ENCODE measurements around the gene DHCR24. TPM values are rescaled to one million over a fixed set of nuclear protein-coding genes. Genes with fewer than 3 reads are reported as not detected.
A peak's percentile ranks its signal among the peaks of the same experiment; 100 is the strongest.

Gene DHCR24
- total and polyA plus RNA-seq, 2 of the 13 experiments (the other 11 are each of a cell fraction or from before 2014, with no cell fraction given) = 374 to 448 TPM

DNA sequence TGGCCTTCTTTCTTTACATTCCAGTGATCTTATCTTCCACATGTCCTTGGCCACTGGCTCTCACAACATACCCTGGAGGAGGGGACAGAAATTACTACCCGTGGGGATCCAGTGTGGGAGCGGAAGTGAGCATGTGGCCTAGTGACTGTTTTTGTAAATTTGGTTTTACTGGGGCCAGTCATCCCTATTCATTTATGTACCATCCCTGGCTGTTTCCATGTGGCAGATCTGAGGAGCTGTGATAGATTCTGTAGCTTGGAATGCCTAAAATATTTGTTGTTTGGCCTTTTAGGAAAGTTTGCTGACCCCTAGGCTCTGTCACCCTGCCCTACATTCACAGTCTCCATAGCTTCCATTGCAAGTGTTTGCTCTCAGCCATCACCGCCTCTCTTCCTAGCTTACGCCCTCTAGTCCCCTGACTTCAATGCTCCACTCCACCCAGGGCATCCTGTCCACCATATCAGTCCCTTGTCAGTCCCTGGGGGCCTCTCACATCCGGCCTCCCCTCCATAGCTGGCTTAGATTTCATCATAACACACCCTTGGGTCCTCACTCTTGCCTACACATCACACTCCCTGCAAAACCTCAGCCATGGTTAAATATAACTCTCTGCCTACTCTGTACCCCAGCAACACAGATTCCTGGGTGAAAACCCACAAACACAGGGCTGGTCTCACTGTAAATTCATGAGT, 25.8 kb downstream of the DHCR24 start (continued):
- no peak for TF ChIP-seq IRX3 (CRISPR knock-in tag; IDR thresholded peaks at IDR 0.05; ENCODE audit: borderline replicate concordance, low read depth)
- TF ChIP-seq, protein P1, sequence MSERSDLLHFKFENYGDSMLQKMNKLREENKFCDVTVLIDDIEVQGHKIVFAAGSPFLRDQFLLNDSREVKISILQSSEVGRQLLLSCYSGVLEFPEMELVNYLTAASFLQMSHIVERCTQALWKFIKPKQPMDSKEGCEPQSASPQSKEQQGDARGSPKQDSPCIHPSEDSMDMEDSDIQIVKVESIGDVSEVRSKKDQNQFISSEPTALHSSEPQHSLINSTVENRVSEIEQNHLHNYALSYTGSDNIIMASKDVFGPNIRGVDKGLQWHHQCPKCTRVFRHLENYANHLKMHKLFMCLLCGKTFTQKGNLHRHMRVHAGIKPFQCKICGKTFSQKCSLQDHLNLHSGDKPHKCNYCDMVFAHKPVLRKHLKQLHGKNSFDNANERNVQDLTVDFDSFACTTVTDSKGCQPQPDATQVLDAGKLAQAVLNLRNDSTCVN (CRISPR knock-in tag; IDR thresholded peaks at IDR 0.05; ENCODE audit: borderline replicate concordance) = no peak
- TF ChIP-seq RCOR2 (CRISPR knock-in tag; IDR thresholded peaks at IDR 0.05) = peak; percentile 70; the same call in 1 of the 2 replicates
- no peak for TF ChIP-seq ZNF207 (IDR thresholded peaks at IDR 0.05; ENCODE audit: borderline replicate concordance)
- peak; percentile 45; the same call in 1 of the 2 replicates for TF ChIP-seq ZNF777 (CRISPR knock-in tag; IDR thresholded peaks at IDR 0.05)
- TF ChIP-seq ZNF124 (CRISPR knock-in tag; IDR thresholded peaks at IDR 0.05) = peak; percentile 33; the same call in 1 of the 2 replicates
- no peak for TF ChIP-seq NFE2L2 (IDR thresholded peaks at IDR 0.05; ENCODE audit: low read length)
- no peak for TF ChIP-seq TCF12 (IDR thresholded peaks at IDR 0.05)
- TF ChIP-seq TCF12 (CRISPR knock-in tag; IDR thresholded peaks at IDR 0.05) = peak; percentile 71
- no peak; the same call in 1 of the 2 replicates for TF ChIP-seq HOXA5 (CRISPR knock-in tag; IDR thresholded peaks at IDR 0.05)
- TF ChIP-seq HDAC2 (CRISPR knock-in tag; IDR thresholded peaks at IDR 0.05) = peak; percentile 67
- TF ChIP-seq, protein P2, sequence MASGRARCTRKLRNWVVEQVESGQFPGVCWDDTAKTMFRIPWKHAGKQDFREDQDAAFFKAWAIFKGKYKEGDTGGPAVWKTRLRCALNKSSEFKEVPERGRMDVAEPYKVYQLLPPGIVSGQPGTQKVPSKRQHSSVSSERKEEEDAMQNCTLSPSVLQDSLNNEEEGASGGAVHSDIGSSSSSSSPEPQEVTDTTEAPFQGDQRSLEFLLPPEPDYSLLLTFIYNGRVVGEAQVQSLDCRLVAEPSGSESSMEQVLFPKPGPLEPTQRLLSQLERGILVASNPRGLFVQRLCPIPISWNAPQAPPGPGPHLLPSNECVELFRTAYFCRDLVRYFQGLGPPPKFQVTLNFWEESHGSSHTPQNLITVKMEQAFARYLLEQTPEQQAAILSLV (CRISPR knock-in tag; IDR thresholded peaks at IDR 0.05; ENCODE audit: borderline replicate concordance) = peak; percentile 58; the same call in 1 of the 2 replicates
- no peak for TF ChIP-seq PLRG1 (conservative IDR thresholded peaks at IDR 0.05)
- 0 out of 2 replicates have a peak, but pooled peaks have one; percentile 69 for TF ChIP-seq REPIN1 (CRISPR knock-in tag; IDR thresholded peaks at IDR 0.05; ENCODE audit: borderline replicate concordance, low read depth)
- TF ChIP-seq ZFP36L1 (CRISPR knock-in tag; IDR thresholded peaks at IDR 0.05) = peak; percentile 56; the same call in 1 of the 2 replicates
- TF ChIP-seq FOXO1 (CRISPR knock-in tag; IDR thresholded peaks at IDR 0.05) = peak; percentile 90
- TF ChIP-seq HNF4A (CRISPR knock-in tag; IDR thresholded peaks at IDR 0.05) = peak; percentile 73
- TF ChIP-seq ZNF660 (CRISPR knock-in tag; IDR thresholded peaks at IDR 0.05; ENCODE audit: borderline replicate concordance, low read depth) = no peak
- TF ChIP-seq, protein P3, sequence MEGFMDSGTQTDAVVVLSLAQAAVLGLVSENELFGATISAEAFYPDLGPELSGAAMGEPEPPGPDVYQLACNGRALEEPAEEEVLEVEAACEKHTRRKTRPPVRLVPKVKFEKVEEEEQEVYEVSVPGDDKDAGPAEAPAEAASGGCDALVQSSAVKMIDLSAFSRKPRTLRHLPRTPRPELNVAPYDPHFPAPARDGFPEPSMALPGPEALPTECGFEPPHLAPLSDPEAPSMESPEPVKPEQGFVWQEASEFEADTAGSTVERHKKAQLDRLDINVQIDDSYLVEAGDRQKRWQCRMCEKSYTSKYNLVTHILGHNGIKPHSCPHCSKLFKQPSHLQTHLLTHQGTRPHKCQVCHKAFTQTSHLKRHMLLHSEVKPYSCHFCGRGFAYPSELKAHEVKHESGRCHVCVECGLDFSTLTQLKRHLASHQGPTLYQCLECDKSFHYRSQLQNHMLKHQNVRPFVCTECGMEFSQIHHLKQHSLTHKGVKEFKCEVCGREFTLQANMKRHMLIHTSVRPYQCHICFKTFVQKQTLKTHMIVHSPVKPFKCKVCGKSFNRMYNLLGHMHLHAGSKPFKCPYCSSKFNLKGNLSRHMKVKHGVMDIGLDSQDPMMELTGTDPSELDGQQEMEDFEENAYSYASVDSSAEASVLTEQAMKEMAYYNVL (CRISPR knock-in tag; IDR thresholded peaks at IDR 0.05; ENCODE audit: borderline replicate concordance) = 0 out of 2 replicates have a peak, but pooled peaks have one; percentile 83
- TF ChIP-seq, protein P4, sequence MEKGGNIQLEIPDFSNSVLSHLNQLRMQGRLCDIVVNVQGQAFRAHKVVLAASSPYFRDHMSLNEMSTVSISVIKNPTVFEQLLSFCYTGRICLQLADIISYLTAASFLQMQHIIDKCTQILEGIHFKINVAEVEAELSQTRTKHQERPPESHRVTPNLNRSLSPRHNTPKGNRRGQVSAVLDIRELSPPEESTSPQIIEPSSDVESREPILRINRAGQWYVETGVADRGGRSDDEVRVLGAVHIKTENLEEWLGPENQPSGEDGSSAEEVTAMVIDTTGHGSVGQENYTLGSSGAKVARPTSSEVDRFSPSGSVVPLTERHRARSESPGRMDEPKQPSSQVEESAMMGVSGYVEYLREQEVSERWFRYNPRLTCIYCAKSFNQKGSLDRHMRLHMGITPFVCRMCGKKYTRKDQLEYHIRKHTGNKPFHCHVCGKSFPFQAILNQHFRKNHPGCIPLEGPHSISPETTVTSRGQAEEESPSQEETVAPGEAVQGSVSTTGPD (CRISPR knock-in tag; IDR thresholded peaks at IDR 0.05) = 0 out of 2 replicates have a peak, but pooled peaks have one; percentile 38
- TF ChIP-seq TBX2 (CRISPR knock-in tag; IDR thresholded peaks at IDR 0.05; ENCODE audit: borderline replicate concordance) = peak; percentile 68; the same call in 1 of the 2 replicates
- TF ChIP-seq YEATS4 (CRISPR knock-in tag; IDR thresholded peaks at IDR 0.05; ENCODE audit: borderline replicate concordance) = peak; percentile 56; the same call in 1 of the 2 replicates
- peak; percentile 77 for TF ChIP-seq SOX5 (CRISPR knock-in tag; IDR thresholded peaks at IDR 0.05; ENCODE audit: borderline replicate concordance)
- TF ChIP-seq SUZ12 (IDR thresholded peaks at IDR 0.05; ENCODE audit: low read depth, low read length) = no peak

Data from HepG2 (cell line).